K562 (cell line): Measurements from ENCODE around the gene EFEMP2. TPM values are rescaled to one million over a fixed set of nuclear protein-coding genes. Genes with fewer than 3 reads are reported as not detected.
A peak's percentile ranks its signal among the peaks of the same experiment; 100 is the strongest.

Experiments used
- ARHGAP35 ChIP-seq: fragments of 450-650 bp; IDR thresholded peaks from 2 replicates; pipeline ENCODE4 v1.6.1; 2018; ENCODE audit not compliant: partially characterized antibody
- FOXM1 ChIP-seq, 2 experiments: fragments of 450-650 bp in 1 of 2; sonication (generic) in 1 of 2; formaldehyde crosslinking in 1 of 2; IDR thresholded peaks; 2 replicates each; pipeline versions ENCODE4 v1.6.1 to v1.9.0; 2017 to 2022; ENCODE audit warnings: low read depth in 2 of 2, mild to moderate bottlenecking in 2 of 2, missing genetic modification reagents in 1 of 2, moderate library complexity in 1 of 2
- GABPB2 ChIP-seq: fragments of 250-450 bp; sonication (Bioruptor Pico); conservative IDR thresholded peaks from 2 replicates; pipeline ENCODE4 v1.5.1; 2021; ENCODE audit warnings: mild to moderate bottlenecking
- GTF2B ChIP-seq: IDR thresholded peaks from 2 replicates; pipeline ENCODE4 v1.6.1; 2011; ENCODE audit not compliant: insufficient read length; ENCODE audit errors: extremely low read depth
- GTF3C2 ChIP-seq: IDR thresholded peaks from 3 replicates; pipeline ENCODE4 v1.6.1; 2011; ENCODE audit warnings: borderline replicate concordance, mild to moderate bottlenecking, moderate library complexity; ENCODE audit not compliant: insufficient read length; ENCODE audit errors: extremely low read depth
- MAFK ChIP-seq: IDR thresholded peaks from 2 replicates; pipeline ENCODE4 v1.6.1; 2011; ENCODE audit warnings: low read length, improper control_type of control experiment
- MAZ ChIP-seq, 2 experiments: fragments of 450-650 bp in 1 of 2; sonication (generic) in 1 of 2; formaldehyde crosslinking; IDR thresholded peaks in 1 of 2; conservative IDR thresholded peaks in 1 of 2; 2 replicates each; pipeline versions ENCODE4 v1.4.0 to v1.5.0; 2020; ENCODE audit warnings: mild to moderate bottlenecking in 1 of 2, missing genetic modification reagents in 1 of 2
- PHF8 ChIP-seq: fragments of 200-600 bp; sonication (generic); IDR thresholded peaks from 2 replicates; pipeline ENCODE4 v1.6.1; 2012; ENCODE audit warnings: mixed run types, mild to moderate bottlenecking, inconsistent platforms, low read length, moderate library complexity, borderline replicate concordance
- SAFB ChIP-seq: fragments of 200-400 bp; formaldehyde crosslinking; IDR thresholded peaks from 2 replicates; pipeline ENCODE4 v1.6.1; 2017; ENCODE audit warnings: low read depth, low read length, borderline replicate concordance
- ZBTB40 ChIP-seq, 2 experiments: fragments of 450-650 bp in 1 of 2; sonication (generic) in 1 of 2; formaldehyde crosslinking in 1 of 2; IDR thresholded peaks; 2 replicates each; pipeline versions ENCODE4 v1.7.1 to v1.9.0; 2016 to 2022; ENCODE audit warnings: inconsistent platforms in 1 of 2, mild to moderate bottlenecking in 1 of 2, missing genetic modification reagents in 1 of 2
- ZC3H4 ChIP-seq: sonication (generic); formaldehyde crosslinking; IDR thresholded peaks from 2 replicates; pipeline ENCODE4 v1.9.0; 2021; ENCODE audit warnings: missing genetic modification reagents, borderline replicate concordance
- polyA plus RNA-seq, 8 experiments: library from polyadenylated mRNA; depleted of rRNA in 4 of 8; stranded (reverse) in 5 of 8; unstranded in 3 of 8; fragments of >200 nt; fragmentation: Nextera tagmentation in 2 of 8; fragmentation: Illumina TruSeq in 1 of 8; extraction: Ambion mirVana in 2 of 8; extraction: Trizol in 1 of 8; gene quantifications; 2 replicates each; pipeline versions ENCODE4 v1.2.1 to v1.2.3, GENCODE V29; 2011 to 2014; ENCODE audit warnings: inconsistent platforms in 1 of 8, missing spikeins in 1 of 8
- total RNA-seq, 7 experiments: library from RNA; depleted of rRNA in 6 of 7; stranded (reverse); fragments of >200 nt in 6 of 7; fragmentation: Illumina TruSeq in 2 of 7; extraction: Trizol in 2 of 7; gene quantifications; 2 replicates each; pipeline versions ENCODE4 v1.2.1 to v1.2.3, GENCODE V29; 2011 to 2021; ENCODE audit warnings: low replicate concordance in 1 of 7

The EFEMP2 gene
- total and polyA plus RNA-seq, 9 of the 15 experiments (the other 6 are each of a cell fraction or from before 2014, with no cell fraction given) = 0.07 to 2.9 (median 0.69) TPM; not detected in 1

GRCh38 chr11:65859095-65859811 lies 13.3 kb downstream of the EFEMP2 start (continued):
- TF ChIP-seq ZBTB40 (IDR thresholded peaks at IDR 0.05) = no peak
- no peak for TF ChIP-seq ZBTB40 (CRISPR knock-in tag; IDR thresholded peaks at IDR 0.05)
- peak; percentile 55 to 89; a peak in 3 of 4 replicates for TF ChIP-seq MAZ (CRISPR knock-in tag; conservative IDR thresholded peaks at IDR 0.05 in 1 of 2, IDR thresholded peaks at IDR 0.05 in 1 of 2)
- no peak for TF ChIP-seq FOXM1 (IDR thresholded peaks at IDR 0.05; ENCODE audit: low read depth)
- no peak for TF ChIP-seq FOXM1 (CRISPR knock-in tag; IDR thresholded peaks at IDR 0.05; ENCODE audit: low read depth)
- no peak for TF ChIP-seq GABPB2 (CRISPR knock-in tag)
- peak; percentile 20; the same call in 1 of the 2 replicates for TF ChIP-seq SAFB
- TF ChIP-seq ZC3H4 (CRISPR knock-in tag) = no peak
- TF ChIP-seq MAFK = peak; percentile 53
- TF ChIP-seq PHF8 = peak; percentile 53; the same call in 1 of the 2 replicates
- TF ChIP-seq GTF2B = no peak
- no peak for TF ChIP-seq ARHGAP35
- no peak for TF ChIP-seq GTF3C2
